PC-9 (cell line): ENCODE results near the gene RTKN2.

Experiments used
- EZH2 ChIP-seq: fragments of 200-600 bp; sonication (generic); IDR thresholded peaks from 2 replicates; pipeline ENCODE4 v1.8.0; 2017; ENCODE audit warnings: antibody characterized with exemption, low read depth
- TF ChIP-seq, protein P1 (sequence below): fragments of 200-600 bp; sonication (generic); conservative IDR thresholded peaks from 2 replicates; pipeline ENCODE4 v1.6.1; 2017; ENCODE audit warnings: mixed run types, antibody characterized with exemption, mild to moderate bottlenecking, moderate library complexity

DNA sequence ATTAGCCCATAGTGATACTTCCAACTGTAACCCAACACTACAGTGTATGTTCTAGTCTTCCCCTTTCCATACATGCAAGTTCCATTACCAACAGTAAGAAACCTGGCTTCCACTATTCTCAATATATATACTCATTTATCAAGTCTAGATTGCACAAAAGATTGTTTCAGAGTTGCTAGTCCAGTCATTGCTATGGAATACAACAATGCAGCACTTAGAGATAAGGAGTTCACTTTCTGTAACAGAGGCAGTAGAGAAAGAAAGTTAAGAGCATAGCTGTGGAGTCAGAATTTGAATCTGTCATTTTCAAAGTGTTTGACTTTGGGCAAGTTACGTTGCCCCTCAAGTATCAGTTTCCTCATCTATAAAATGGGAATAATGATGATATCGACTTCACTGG lies 90.1 kb downstream of the RTKN2 start:
- TF ChIP-seq, protein P1, sequence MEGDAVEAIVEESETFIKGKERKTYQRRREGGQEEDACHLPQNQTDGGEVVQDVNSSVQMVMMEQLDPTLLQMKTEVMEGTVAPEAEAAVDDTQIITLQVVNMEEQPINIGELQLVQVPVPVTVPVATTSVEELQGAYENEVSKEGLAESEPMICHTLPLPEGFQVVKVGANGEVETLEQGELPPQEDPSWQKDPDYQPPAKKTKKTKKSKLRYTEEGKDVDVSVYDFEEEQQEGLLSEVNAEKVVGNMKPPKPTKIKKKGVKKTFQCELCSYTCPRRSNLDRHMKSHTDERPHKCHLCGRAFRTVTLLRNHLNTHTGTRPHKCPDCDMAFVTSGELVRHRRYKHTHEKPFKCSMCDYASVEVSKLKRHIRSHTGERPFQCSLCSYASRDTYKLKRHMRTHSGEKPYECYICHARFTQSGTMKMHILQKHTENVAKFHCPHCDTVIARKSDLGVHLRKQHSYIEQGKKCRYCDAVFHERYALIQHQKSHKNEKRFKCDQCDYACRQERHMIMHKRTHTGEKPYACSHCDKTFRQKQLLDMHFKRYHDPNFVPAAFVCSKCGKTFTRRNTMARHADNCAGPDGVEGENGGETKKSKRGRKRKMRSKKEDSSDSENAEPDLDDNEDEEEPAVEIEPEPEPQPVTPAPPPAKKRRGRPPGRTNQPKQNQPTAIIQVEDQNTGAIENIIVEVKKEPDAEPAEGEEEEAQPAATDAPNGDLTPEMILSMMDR: no peak
- no peak for TF ChIP-seq EZH2
